Mucosa of descending colon (tissue), 3 donors: ENCODE results near the gene PTN. TPM values are rescaled to one million over a fixed set of nuclear protein-coding genes. Genes with fewer than 3 reads are reported as not detected.

ENCODE experiments used
- ATAC-seq: fragments of 200-7000 bp; cut with Tn5 transposase; one replicate; pipeline ENCODE4 v1.9.1; 2020; ENCODE audit warnings: mild to moderate bottlenecking, moderate library complexity
- DNase-seq, 3 donors: peaks; one replicate each; pipeline ENCODE4 v3.0.0-alpha.2; 2020
- H3K36me3 ChIP-seq: fragments of 200-600 bp; one replicate; pipeline ENCODE4 v1.8.0; 2021; ENCODE audit warnings: low read depth, mild to moderate bottlenecking
- H3K4me1 ChIP-seq: fragments of 200-600 bp; one replicate; pipeline ENCODE4 v1.8.0; 2021; ENCODE audit warnings: low read depth, mild to moderate bottlenecking
- H3K4me3 ChIP-seq: fragments of 200-600 bp; one replicate; pipeline ENCODE4 v1.8.0; 2021; ENCODE audit warnings: mild to moderate bottlenecking
- H3K9me3 ChIP-seq: fragments of 200-600 bp; one replicate; pipeline ENCODE4 v1.8.0; 2021; ENCODE audit warnings: mild to moderate bottlenecking
- intact Hi-C, 2 donors: fragments of 100-400 bp; cut with DNase I in 1 of 2; cut with micrococcal nuclease in 1 of 2; formaldehyde crosslinking; loops; one replicate each; pipeline versions ENCODE4 v1.11.0 to v1.11.1; 2022; cut with DNase I, micrococcal nuclease
- total RNA-seq, 3 donors: library from RNA; stranded (reverse); fragmentation: NEBNext Ultra II Directional in 2 of 3; extraction: Animal tissue kit (Norgen Biotek cat#: 25700) in 2 of 3; gene quantifications; one replicate each; pipeline versions ENCODE4 v1.2.1 to v1.2.4, GENCODE V29; 2021 to 2023
- TF ChIP-seq, protein P1 (sequence below): fragments of 200-600 bp; IDR thresholded peaks from one replicate; pipeline ENCODE4 v1.8.0; 2022; ENCODE audit warnings: antibody characterized with exemption, mild to moderate bottlenecking
- donor health status: DM: no; HTN: no; CAD: no; lungs with moderate emphysema.
- donor health status: DM: no; HTN: no; CAD: no.
- donor health status: DM: no; HTN: yes; CAD: no.

Gene PTN
- total RNA-seq, 3 donors from 2014 or later, result 1.7 to 10.9 (median 3.3) TPM

DNA sequence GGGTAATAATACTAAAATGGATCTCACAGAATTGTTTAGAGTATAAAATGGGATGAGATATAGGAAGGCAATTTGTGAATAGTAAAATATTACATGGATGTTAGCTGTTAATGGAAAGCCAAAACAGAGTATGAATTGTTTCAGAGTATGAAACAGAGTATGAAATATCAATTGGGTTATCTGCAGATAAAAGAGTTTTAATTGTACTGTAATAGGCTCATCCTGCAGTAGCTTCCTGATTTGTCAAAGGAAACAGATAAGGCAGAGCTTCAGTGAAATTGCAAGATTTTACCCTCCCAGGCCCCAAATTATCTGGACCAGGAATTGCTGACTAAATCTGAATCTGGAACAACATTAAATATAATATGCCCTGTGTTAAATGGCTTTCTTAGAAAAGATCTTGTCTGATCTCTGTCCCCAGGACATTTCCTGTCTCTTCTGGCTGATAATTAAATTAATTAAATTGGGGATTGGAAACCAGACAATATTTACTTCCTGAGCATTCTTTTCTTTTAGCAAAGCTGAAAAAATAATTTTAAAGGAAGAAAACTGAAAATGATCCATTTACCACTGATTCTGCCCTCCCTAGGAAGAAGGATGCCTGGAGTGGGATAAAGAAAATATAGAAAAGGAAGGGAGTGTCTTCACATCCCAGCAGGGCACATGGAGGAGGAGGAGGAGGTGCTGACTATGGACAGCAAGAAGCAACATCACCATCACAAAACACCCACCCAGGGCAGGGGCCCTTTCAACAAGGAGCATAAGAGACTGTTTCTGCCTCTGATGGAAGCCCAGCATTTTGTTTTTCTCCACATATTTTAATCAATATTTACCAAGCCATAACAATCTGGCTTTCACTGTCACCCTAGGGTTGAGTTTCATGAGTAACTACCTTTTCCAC lies 18.5 kb downstream of the PTN start:
- TF ChIP-seq, protein P1, sequence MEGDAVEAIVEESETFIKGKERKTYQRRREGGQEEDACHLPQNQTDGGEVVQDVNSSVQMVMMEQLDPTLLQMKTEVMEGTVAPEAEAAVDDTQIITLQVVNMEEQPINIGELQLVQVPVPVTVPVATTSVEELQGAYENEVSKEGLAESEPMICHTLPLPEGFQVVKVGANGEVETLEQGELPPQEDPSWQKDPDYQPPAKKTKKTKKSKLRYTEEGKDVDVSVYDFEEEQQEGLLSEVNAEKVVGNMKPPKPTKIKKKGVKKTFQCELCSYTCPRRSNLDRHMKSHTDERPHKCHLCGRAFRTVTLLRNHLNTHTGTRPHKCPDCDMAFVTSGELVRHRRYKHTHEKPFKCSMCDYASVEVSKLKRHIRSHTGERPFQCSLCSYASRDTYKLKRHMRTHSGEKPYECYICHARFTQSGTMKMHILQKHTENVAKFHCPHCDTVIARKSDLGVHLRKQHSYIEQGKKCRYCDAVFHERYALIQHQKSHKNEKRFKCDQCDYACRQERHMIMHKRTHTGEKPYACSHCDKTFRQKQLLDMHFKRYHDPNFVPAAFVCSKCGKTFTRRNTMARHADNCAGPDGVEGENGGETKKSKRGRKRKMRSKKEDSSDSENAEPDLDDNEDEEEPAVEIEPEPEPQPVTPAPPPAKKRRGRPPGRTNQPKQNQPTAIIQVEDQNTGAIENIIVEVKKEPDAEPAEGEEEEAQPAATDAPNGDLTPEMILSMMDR, result no peak
- ATAC-seq (no peak), DNase-seq (no peak)
- Histone ChIP-seq H3K4me3 (no peak overlapping the region), H3K36me3 (no peaks in the 10 kb centered on the region), H3K9me3 (no peaks in the 10 kb centered on the region), H3K4me1 (no peaks in the 10 kb centered on the region)
- intact Hi-C loops, result no loop called here

DNA sequence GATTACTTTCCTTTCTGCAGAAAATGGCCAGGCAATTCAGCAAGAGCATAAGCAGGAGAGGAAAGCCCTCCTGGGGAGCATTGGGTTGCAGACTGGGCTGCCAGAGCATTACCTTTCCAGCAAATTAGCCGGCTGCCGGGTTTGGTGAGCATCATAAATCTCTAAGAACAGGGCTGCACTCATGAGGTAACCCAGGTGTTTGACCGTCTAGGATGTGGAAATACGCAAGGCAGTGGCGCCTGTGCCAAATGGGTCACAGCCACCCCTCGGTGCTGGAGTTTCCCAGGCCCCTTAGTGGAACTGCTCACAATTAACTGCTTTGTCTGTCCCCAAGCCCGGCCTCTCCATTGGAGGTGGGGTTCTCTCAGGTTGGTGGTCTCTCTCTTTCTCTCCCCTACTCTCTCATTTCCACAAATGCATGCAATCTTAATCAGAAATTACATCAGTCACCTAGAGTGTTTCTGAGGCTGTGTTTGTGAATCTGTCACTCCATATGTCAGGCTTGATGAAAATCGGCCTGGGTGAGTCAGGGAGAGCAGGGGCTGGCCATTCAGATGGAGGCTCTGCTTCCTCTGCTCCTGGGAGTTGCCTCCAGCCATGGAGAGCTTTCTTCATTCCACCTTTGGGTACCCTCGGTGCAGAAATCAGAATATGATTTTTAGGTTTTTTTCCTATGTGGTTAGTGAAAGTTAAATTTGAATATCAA lies 26.7 kb downstream of the PTN start:
- Histone ChIP-seq H3K9me3 (no peaks in the 10 kb centered on the region), H3K4me3 (no peak overlapping the region), H3K4me1 (no peaks in the 10 kb centered on the region), H3K36me3 (no peaks in the 10 kb centered on the region)
- intact Hi-C loops, result no loop called here
- ATAC-seq (no peak), DNase-seq (no peak)
- TF ChIP-seq, protein P1, result no peak

DNA sequence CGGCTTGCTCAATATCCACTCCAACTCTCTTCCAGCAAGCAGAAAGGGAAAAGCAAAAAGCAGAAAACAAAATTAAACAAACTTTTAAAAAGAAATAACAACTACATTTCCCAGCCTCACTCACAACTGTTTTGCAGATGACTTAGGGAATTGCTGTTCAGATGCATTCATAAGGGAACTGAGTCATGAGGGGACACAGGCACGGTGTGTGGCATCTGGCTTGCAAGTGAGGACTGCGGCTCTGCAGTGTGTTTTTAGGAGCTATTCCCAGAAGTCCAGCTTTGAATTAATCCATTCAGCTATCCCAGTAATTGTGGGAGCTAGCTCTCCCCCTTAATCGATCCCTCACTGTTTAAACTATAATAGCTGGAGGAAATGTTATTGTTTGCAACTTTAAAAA lies 30.3 kb downstream of the PTN start:
- intact Hi-C loops, result no loop called here
- DNase-seq (no peak), ATAC-seq (no peak)
- Histone ChIP-seq H3K4me1 (no peaks in the 10 kb centered on the region), H3K36me3 (no peaks in the 10 kb centered on the region), H3K4me3 (no peak overlapping the region), H3K9me3 (no peaks in the 10 kb centered on the region)
- TF ChIP-seq, protein P1, result no peak

DNA sequence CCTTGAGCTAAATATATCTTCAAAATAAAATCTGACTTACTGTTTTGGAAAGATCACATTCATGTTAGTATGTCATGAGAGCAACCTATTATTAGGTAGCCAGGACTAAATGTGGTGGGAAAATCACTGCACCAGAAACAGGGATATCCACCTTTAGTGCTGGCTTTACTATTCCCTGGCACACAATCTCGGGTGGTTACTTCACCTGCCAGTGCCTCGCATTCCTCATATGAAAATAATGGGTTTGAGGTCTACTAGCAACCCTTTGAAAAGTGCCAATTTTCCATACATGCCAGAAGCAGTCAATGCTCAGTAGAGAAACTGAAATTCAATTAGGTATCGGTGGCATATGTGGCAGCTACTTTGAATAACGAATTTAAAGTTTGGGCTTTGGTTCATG lies 36.8 kb downstream of the PTN start:
- DNase-seq (no peak), ATAC-seq (no peak)
- no peaks in the 10 kb centered on the region for H3K9me3 ChIP-seq

DNA sequence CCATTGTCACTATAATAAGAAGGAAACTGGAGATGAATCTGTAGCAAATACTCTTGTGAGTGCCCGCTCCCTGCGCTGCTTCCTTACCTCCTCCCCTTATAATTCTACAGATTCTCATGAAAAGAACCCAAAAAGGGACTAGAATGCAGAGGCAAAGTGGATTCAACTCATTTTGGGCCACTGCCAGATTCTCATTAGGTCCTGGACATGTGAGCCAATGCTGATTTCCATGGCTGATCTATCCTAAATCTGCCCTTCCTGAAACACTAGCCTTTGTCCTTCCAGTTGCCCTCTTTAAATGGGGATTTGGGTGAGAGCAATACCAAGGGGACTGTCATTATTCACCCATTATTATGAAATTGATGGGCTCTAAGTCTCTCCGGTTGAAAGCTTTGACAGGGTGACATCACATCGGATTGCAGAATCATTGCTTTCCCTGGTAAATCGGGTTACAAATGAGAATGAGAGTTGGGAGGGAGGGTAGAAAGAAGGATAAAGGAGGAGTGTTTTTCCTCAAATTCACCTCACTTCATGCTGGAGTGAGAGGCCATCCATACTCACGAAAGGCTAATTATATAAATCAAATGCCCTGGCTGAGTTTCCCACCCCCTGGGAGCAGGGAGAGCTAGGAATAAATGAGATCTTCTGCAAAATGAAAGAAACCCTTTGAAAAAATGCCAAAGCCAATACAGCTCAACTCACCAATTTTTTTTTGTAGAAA lies 37.5 kb downstream of the PTN start:
- Histone ChIP-seq H3K4me3 (no peak overlapping the region), H3K36me3 (no peaks in the 10 kb centered on the region), H3K9me3 (no peaks in the 10 kb centered on the region), H3K4me1 (no peaks in the 10 kb centered on the region)
- intact Hi-C loops, result no loop called here
- TF ChIP-seq, protein P1, result no peak
- no peak for ATAC-seq
- no peak for DNase-seq

More for the DNA sequence above, 36.8 kb downstream of the PTN start:
- TF ChIP-seq, protein P1, result no peak
- Histone ChIP-seq H3K4me1 (no peaks in the 10 kb centered on the region), H3K4me3 (no peak overlapping the region), H3K36me3 (no peaks in the 10 kb centered on the region)
- intact Hi-C loops, result no loop called here
